Endothelial cell of umbilical vein (primary cell): Measurements from ENCODE around the gene TMEM95. TPM values are rescaled to one million over a fixed set of nuclear protein-coding genes. Genes with fewer than 3 reads are reported as not detected.
A peak's percentile ranks its signal among the peaks of the same experiment; 100 is the strongest.

Experiments used
- BruUV-seq: library from RNA; stranded (reverse); fragments of 400-500 nt; replicated peaks from 2 replicates; lab custom pipeline; 2021; lab: Mats Ljungman, UMichigan
- CTCF ChIA-PET: fragments of 300-600, 350-600 bp; sonication (Branson Sonifier 250); formaldehyde crosslinking; loops from one replicate; lab custom pipeline; 2021; ENCODE audit warnings: antibody characterized with exemption, inconsistent platforms; lab: Charles Lee
- POLR2A ChIA-PET: fragments of 300-600, 350-600 bp; sonication (Branson Sonifier 250); formaldehyde crosslinking; loops from one replicate; lab custom pipeline; 2021; ENCODE audit warnings: antibody characterized with exemption, inconsistent platforms; lab: Charles Lee
- DNase-seq: peaks from one replicate; pipeline ENCODE4 v3.0.0-alpha.2; 2011; ENCODE audit warnings: low read depth, low spot score
- FAIRE-seq: peaks from 2 replicates; lab custom pipeline; 2011; peaks lifted over from hg19 to GRCh38; lab: Jason Lieb, UNC
- H2AFZ ChIP-seq: 2 replicates; pipeline ENCODE4 v1.6.0; 2012; ENCODE audit warnings: low read depth, low read length, control low read depth, inconsistent platforms
- H3K27ac ChIP-seq: 2 replicates; pipeline ENCODE4 v1.5.1; 2011; ENCODE audit warnings: low read depth, mild to moderate bottlenecking, control low read depth, low read length, moderate library complexity; ENCODE audit not compliant: insufficient read depth
- H3K27me3 ChIP-seq, 2 experiments: 2 replicates each; pipeline versions ENCODE4 v1.6.0 to v1.6.1; 2011; ENCODE audit warnings: low read length in 2 of 2, mixed read lengths in 1 of 2; ENCODE audit not compliant: control insufficient read depth in 2 of 2, insufficient read depth in 2 of 2
- H3K36me3 ChIP-seq, 2 experiments: 2 replicates in 1 of 2; 3 replicates in 1 of 2; pipeline ENCODE4 v1.5.1; 2011; ENCODE audit warnings: low read length in 2 of 2, mild to moderate bottlenecking in 1 of 2, moderate library complexity in 1 of 2; ENCODE audit not compliant: control insufficient read depth in 2 of 2, insufficient read depth in 2 of 2; ENCODE audit errors: extremely low read depth in 1 of 2
- H3K4me1 ChIP-seq: 3 replicates; pipeline ENCODE4 v1.5.1; 2011; ENCODE audit warnings: mild to moderate bottlenecking, low read length; ENCODE audit not compliant: control insufficient read depth, insufficient read depth; ENCODE audit errors: extremely low read depth
- H3K4me2 ChIP-seq: 2 replicates; pipeline ENCODE4 v1.6.1; 2011; ENCODE audit warnings: low read length, control low read depth, mixed read lengths; ENCODE audit not compliant: insufficient read depth
- H3K4me3 ChIP-seq, 3 experiments: fragments of 200-600 bp in 1 of 3; sonication (generic), shearing (Covaris generic) in 1 of 3; replicated peaks in 1 of 3; 2 replicates each; pipeline ENCODE4 v1.5.1; 2011 to 2016; ENCODE audit warnings: control low read depth in 3 of 3, low read length in 3 of 3, mild to moderate bottlenecking in 2 of 3, inconsistent platforms in 1 of 3, low read depth in 1 of 3, moderate library complexity in 1 of 3; ENCODE audit not compliant: insufficient read depth in 1 of 3
- H3K79me2 ChIP-seq: 2 replicates; pipeline ENCODE4 v1.6.0; 2012; ENCODE audit warnings: low read length, inconsistent platforms; ENCODE audit not compliant: control insufficient read depth, insufficient read depth
- H3K9ac ChIP-seq: replicated peaks from 2 replicates; pipeline ENCODE3; 2011; ENCODE audit warnings: low read length, control low read depth; ENCODE audit not compliant: insufficient read depth; ENCODE audit errors: extremely low read depth
- H3K9me1 ChIP-seq: replicated peaks from 3 replicates; pipeline ENCODE4 v1.6.0; 2011; ENCODE audit warnings: mild to moderate bottlenecking, low read length; ENCODE audit not compliant: control insufficient read depth, insufficient read depth; ENCODE audit errors: extremely low read depth
- H3K9me3 ChIP-seq: replicated peaks from 2 replicates; pipeline ENCODE4 v1.5.1; 2012; ENCODE audit warnings: low read length, inconsistent platforms; ENCODE audit not compliant: control insufficient read depth, insufficient read depth
- H4K20me1 ChIP-seq: replicated peaks from 2 replicates; pipeline ENCODE3; 2011; ENCODE audit warnings: mild to moderate bottlenecking, low read length; ENCODE audit not compliant: control insufficient read depth, insufficient read depth; ENCODE audit errors: extremely low read depth
- FOS ChIP-seq: IDR thresholded peaks from 2 replicates; pipeline ENCODE4 v1.6.1; 2011; ENCODE audit warnings: mild to moderate bottlenecking, low read length, moderate library complexity, borderline replicate concordance; ENCODE audit not compliant: insufficient read depth
- GATA2 ChIP-seq: IDR thresholded peaks from 2 replicates; pipeline ENCODE4 v1.7.0; 2011; ENCODE audit warnings: low read depth, mild to moderate bottlenecking, moderate library complexity, mixed read lengths, low read length; ENCODE audit not compliant: insufficient read length, insufficient read depth
- JUN ChIP-seq: IDR thresholded peaks from 2 replicates; pipeline ENCODE4 v1.6.1; 2011; ENCODE audit warnings: borderline replicate concordance, low read depth; ENCODE audit not compliant: insufficient read length, insufficient read depth
- MYC ChIP-seq: IDR thresholded peaks from one replicate; pipeline ENCODE4 v1.6.1; 2011; ENCODE audit warnings: mild to moderate bottlenecking, low read depth, low read length
- POLR2A ChIP-seq: IDR thresholded peaks from 2 replicates; pipeline ENCODE4 v1.6.1; 2012; ENCODE audit warnings: low read depth, mild to moderate bottlenecking, control low read depth, low read length
- POLR2AphosphoS5 ChIP-seq: IDR thresholded peaks from 2 replicates; pipeline ENCODE4 v1.6.1; 2012; ENCODE audit warnings: low read depth, mild to moderate bottlenecking, control low read depth, low read length, moderate library complexity; ENCODE audit not compliant: insufficient read depth
- dilution Hi-C: fragments of 300-500 bp; cut with MboI; formaldehyde crosslinking; loops from one replicate; pipeline ENCODE4 v1.15.0; 2019; ENCODE audit warnings: low sequenced_read_pairs; ENCODE audit not compliant: extremely low pct_ligation_motif_present
- intact Hi-C: fragments of 100-400 bp; cut with micrococcal nuclease; formaldehyde crosslinking; loops from one replicate; pipeline ENCODE4 v1.10.0; 2022
- polyA plus RNA-seq, 4 experiments: library from polyadenylated mRNA; depleted of rRNA in 3 of 4; stranded (reverse) in 3 of 4; unstranded in 1 of 4; fragments of >200 nt; gene quantifications; 2 replicates each; pipeline versions ENCODE4 v1.2.1 to v1.2.3, GENCODE V29; 2011 to 2012; ENCODE audit warnings: missing spikeins in 1 of 4
- total RNA-seq: library from RNA; stranded (reverse); gene quantifications from 2 replicates; pipeline ENCODE4 v1.2.3, GENCODE V29; 2021
- TF ChIP-seq, protein P1 (sequence below), 2 donors: IDR thresholded peaks; 1 replicate in 1 of 2; 2 replicates in 1 of 2; pipeline ENCODE4 v1.5.1; 2011; ENCODE audit warnings: low read length in 2 of 2, mild to moderate bottlenecking in 2 of 2, moderate library complexity in 2 of 2, control low read depth in 1 of 2, inconsistent platforms in 1 of 2, low read depth in 1 of 2; ENCODE audit not compliant: insufficient read depth in 1 of 2; ENCODE audit errors: extremely low read depth in 1 of 2
- TF ChIP-seq, protein P2 (sequence below): IDR thresholded peaks from 2 replicates; pipeline ENCODE4 v1.6.1; 2011; ENCODE audit not compliant: insufficient read depth, insufficient read length

The TMEM95 gene
- total and polyA plus RNA-seq, 2 donors (not counting 3 experiments of a cell fraction or from before 2014, with no cell fraction given), result not detected

DNA sequence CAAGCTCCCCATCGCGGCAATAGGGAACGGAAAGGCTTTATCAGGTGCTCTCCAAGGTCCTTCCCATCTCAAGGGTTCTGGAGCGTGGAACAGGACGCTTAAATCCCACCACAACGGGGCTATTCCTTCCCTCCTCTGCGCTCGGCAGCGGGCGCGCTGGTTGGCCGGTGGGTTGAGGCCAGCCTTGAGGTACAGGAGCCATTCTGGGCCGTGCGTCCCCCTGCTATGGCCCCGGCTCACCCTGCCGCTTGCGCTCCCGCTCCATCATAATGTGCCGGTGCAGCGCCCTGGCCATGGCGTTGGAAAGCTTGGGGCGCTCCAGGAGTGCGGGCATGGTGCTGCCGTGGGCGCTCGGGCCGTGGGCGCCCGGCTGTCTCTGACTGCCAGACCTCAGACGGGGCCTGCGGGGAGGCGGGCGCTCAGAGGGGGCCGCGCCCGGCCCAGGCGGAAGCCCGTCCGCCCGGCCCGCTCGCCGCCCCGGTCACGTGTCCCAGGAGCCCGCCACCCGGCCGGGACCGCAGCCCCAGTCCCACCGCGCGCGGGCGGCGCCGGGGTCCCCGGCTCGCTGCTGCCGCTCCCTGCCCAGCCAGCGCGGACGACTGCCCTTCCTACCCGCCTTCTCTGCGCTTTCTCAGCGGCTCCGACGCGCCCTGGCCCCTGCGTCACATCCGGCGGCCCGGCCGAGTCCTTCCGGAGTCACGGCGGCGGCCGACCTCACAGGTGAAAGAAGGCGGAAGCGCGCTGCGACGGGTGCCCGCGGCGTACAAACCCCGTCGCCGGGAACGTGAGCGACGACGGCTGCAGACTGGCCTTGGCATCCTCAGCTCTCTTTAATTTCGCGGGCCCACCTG, 40.0 kb upstream of the TMEM95 start, which contains the start of gene GPS2:
Gene GPS2 (minus strand): TSS at position 642 of the 851 bp plus-strand sequence. CDS start 308 bp downstream, at position 334.
- Histone ChIP-seq H3K79me2 (peaks cover 24% of the 10 kb centered on the region), H3K27ac (peak within 1 kb of the TSS; percentile 65), H3K9me1 (no peaks in the 10 kb centered on the region), H2AFZ (peak within 1 kb of the TSS; percentile 75), H3K4me3 (peak within 1 kb of the TSS; percentile 12 to 87 (median 64)), H3K36me3 (peaks cover 29 to 48% of the 10 kb centered on the region in 2 experiments), H3K4me1 (peaks cover 27% of the 10 kb centered on the region), H3K9me3 (no peaks in the 10 kb centered on the region), H3K4me2 (peak within 1 kb of the TSS; percentile 60), H4K20me1 (peaks cover 2% of the 10 kb centered on the region), H3K9ac (peak within 1 kb of the TSS; percentile 49), H3K27me3 (no peaks in the 10 kb centered on the region)
- intact Hi-C loops (loop anchor here (1.0 kb wide), 1 partner anchor 14 kb away; the partner anchor contains the start of gene NEURL4), dilution Hi-C loops (no loop called here)
- TF ChIP-seq, protein P1, sequence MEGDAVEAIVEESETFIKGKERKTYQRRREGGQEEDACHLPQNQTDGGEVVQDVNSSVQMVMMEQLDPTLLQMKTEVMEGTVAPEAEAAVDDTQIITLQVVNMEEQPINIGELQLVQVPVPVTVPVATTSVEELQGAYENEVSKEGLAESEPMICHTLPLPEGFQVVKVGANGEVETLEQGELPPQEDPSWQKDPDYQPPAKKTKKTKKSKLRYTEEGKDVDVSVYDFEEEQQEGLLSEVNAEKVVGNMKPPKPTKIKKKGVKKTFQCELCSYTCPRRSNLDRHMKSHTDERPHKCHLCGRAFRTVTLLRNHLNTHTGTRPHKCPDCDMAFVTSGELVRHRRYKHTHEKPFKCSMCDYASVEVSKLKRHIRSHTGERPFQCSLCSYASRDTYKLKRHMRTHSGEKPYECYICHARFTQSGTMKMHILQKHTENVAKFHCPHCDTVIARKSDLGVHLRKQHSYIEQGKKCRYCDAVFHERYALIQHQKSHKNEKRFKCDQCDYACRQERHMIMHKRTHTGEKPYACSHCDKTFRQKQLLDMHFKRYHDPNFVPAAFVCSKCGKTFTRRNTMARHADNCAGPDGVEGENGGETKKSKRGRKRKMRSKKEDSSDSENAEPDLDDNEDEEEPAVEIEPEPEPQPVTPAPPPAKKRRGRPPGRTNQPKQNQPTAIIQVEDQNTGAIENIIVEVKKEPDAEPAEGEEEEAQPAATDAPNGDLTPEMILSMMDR (IDR thresholded peaks at IDR 0.05; ENCODE audit: extremely low read depth in 1 of 2, insufficient read depth in 1 of 2, low read depth in 1 of 2, low read length in 2 of 2), result no peak
- TF ChIP-seq MYC (no peak), JUN (no peak), GATA2 (no peak), POLR2AphosphoS5 (peak; percentile 92), FOS (no peak), POLR2A (peak; percentile 76)
- TF ChIP-seq, protein P2, sequence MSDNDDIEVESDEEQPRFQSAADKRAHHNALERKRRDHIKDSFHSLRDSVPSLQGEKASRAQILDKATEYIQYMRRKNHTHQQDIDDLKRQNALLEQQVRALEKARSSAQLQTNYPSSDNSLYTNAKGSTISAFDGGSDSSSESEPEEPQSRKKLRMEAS, result no peak
- FAIRE-seq (peak; percentile 93), DNase-seq (peak; percentile 84)
- ChIA-PET CTCF (interaction anchor here (0.7 to 1.8 kb wide), 6 partner anchors 14 to 269 kb away, joined by 3 to 10 read pairs (median 3); partner anchors contain the start of genes NEURL4 and SLC2A4), POLR2A (interaction anchor here (1.0 kb wide), 1 partner anchor 15 kb away, joined by 3 read pairs; the partner anchor contains the start of gene NEURL4)
- no TSS peak for BruUV-seq
